WERI-Rb-1 (cell line): ENCODE data around the gene KRTAP5-5.
"Not testable (repeated sequence)": the region's sequence is repeated elsewhere in the genome, so short reads cannot be mapped to it uniquely, and the experiment has no call there.

ENCODE experiments used
- DNase-seq: peaks from one replicate; pipeline ENCODE4 v3.0.0-alpha.2; 2020
- H3K27ac ChIP-seq: fragments of 250-450 bp; sonication (Bioruptor Pico); 2 replicates; pipeline ENCODE4 v1.5.1; 2020; ENCODE audit warnings: mild to moderate bottlenecking, moderate library complexity
- H3K27me3 ChIP-seq: fragments of 250-450 bp; sonication (Bioruptor Pico); 2 replicates; pipeline ENCODE4 v1.5.1; 2021; ENCODE audit warnings: mild to moderate bottlenecking, low read depth, moderate library complexity; ENCODE audit not compliant: insufficient read depth, severe bottlenecking
- H3K36me3 ChIP-seq: fragments of 250-450 bp; sonication (Bioruptor Pico); 2 replicates; pipeline ENCODE4 v1.5.1; 2020; ENCODE audit warnings: mild to moderate bottlenecking, moderate library complexity
- H3K4me3 ChIP-seq: 2 replicates; pipeline ENCODE4 v1.5.1; 2011; ENCODE audit warnings: low read depth, mild to moderate bottlenecking, control low read depth, low read length
- H3K9me3 ChIP-seq: fragments of 250-450 bp; sonication (Bioruptor Pico); 2 replicates; pipeline ENCODE4 v1.5.1; 2021; ENCODE audit warnings: mild to moderate bottlenecking, moderate library complexity; ENCODE audit not compliant: severe bottlenecking
- TF ChIP-seq, protein P1 (sequence below): IDR thresholded peaks from 2 replicates; pipeline ENCODE4 v1.5.1; 2011; ENCODE audit warnings: low read depth, mild to moderate bottlenecking, control low read depth, inconsistent platforms, low read length

KRTAP5-5 gene

DNA sequence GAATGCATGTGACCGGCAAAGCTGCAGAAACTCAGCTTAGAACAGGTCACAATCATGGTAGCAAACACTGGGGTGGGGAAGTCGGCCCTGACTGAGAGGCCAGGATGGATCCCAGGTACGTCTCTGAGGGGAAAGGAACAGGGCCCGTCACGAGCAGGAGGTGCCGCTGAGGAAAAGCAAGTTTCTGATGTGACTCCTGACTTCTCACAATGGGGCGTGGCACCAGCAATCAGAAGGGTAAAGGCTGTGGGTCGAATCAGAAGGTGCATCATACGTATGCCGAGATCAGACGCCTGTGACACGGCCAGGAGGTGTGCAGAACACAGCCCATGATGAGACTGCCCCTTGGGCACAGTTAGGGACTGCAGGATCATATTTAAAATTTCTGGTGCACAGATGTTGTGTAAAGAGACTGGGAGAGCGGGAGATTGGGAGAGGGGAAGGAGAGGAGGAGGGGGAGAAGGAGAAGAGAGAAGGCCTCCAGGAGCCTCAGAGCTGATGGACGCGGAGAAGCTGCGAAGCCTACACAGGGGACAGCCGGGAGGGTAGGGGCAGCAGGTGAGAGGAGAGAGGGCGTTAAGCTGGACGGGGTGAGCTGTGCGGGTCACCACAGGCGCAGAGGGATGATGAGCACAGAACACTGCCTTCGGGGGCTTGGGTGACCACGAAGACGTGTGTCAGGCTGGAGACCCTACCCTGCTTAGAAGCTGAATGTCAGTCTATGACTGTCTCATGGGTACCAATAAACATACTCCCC lies 30.7 kb downstream of the KRTAP5-5 start:
- no peak overlapping the region for H3K4me3 ChIP-seq
- peaks cover 46% of the 10 kb centered on the region for H3K27me3 ChIP-seq
- TF ChIP-seq, protein P1, sequence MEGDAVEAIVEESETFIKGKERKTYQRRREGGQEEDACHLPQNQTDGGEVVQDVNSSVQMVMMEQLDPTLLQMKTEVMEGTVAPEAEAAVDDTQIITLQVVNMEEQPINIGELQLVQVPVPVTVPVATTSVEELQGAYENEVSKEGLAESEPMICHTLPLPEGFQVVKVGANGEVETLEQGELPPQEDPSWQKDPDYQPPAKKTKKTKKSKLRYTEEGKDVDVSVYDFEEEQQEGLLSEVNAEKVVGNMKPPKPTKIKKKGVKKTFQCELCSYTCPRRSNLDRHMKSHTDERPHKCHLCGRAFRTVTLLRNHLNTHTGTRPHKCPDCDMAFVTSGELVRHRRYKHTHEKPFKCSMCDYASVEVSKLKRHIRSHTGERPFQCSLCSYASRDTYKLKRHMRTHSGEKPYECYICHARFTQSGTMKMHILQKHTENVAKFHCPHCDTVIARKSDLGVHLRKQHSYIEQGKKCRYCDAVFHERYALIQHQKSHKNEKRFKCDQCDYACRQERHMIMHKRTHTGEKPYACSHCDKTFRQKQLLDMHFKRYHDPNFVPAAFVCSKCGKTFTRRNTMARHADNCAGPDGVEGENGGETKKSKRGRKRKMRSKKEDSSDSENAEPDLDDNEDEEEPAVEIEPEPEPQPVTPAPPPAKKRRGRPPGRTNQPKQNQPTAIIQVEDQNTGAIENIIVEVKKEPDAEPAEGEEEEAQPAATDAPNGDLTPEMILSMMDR = no peak
- no peak overlapping the region for H3K27ac ChIP-seq
- no peak for DNase-seq
- H3K9me3 ChIP-seq = no peaks in the 10 kb centered on the region
- H3K36me3 ChIP-seq = no peaks in the 10 kb centered on the region

DNA sequence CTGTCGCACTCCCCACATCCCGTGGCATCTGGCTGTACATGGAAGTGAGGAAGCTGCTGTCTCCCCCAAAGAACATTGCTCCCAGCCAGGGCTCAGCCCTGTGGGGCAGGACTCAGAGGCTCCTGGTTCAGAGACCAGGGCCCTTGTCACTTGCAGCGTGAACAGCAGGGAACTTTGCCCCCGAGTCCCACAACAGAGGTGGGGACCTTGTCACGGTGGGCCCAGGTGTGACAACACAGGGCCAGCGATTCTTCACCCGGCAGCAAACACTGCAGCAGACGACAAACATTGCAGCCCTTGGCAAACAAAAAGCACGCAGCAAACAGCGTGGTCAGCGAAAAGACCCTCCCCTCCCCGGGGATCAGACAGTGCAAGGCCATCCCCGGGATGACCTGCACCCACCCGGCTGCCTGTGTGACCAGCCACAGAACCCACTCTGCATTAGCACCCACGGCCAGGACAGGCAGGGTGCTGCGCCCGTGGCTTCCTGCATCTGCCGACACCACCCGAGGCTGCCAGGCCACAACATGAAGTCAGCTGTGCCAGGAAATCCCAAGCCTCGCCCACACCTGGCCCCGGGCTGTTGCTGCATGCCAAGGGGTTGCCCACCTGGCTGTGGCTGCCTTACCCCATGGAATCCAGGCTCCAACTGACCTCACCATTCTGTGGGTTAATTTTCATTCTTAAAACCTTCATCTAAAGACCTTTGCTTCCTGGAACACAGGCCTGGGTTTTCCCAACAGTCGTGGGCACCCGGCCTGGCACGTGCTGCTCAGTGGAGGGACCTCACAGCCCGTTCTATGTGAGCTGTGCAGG lies 32.1 kb downstream of the KRTAP5-5 start:
- not testable (repeated sequence) for DNase-seq, H3K9me3 ChIP-seq, H3K27ac ChIP-seq, H3K36me3 ChIP-seq, H3K4me3 ChIP-seq
- peaks cover 32% of the 10 kb centered on the region for H3K27me3 ChIP-seq

DNA sequence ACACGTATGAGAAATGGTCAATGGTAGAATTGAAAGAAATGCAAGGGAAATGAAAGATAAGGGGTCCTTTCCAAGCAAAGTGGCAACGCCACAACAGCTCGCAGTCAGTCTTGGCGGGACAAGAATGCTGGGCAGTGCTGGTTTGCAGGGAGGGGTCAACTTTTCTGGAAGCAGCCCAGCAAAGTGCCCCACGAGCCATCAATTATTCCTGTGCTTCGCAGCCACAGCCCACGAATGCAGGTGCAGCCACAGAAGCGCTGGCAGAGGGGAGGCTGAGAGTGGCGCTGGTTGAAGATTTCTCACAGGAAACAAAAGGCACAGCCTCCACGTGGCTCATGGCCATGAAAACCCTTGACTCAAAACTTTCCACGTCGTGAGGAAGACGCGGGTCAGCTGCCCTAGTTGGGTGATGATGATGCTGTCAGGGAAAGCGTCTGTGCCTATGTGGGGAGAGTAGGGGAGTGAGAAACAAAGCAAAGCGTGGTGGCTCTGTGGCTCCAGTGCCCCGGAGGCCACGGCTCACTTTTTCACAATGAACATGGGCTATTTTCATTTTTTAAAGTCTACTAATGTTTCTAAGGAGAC lies 33.2 kb downstream of the KRTAP5-5 start:
- not testable (repeated sequence) for H3K9me3 ChIP-seq, H3K27ac ChIP-seq, H3K4me3 ChIP-seq, DNase-seq, H3K36me3 ChIP-seq
- H3K27me3 ChIP-seq = peaks cover 30% of the 10 kb centered on the region

DNA sequence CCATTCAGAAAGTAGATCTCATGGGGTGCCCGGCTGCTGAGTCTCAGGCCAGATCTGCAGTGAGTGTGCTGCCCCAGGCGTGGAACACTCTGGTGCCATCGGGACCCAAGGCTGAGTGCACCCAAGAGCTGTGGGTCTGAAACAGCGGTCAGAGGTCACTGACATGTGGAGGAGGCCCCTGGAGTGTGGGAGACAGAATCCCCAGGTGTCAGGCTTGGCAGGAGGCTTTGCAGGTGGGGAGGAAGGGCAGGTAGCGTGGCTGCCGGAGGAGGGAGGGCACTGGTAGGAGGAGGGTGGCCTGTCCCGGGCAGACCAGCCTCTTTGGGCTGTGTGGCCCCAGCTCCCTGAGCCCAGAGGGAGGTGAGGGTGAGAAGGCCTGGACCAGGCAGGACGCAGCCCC lies 35.7 kb downstream of the KRTAP5-5 start:
- no peak for DNase-seq
- TF ChIP-seq, protein P1 = no peak
- Histone ChIP-seq H3K27me3 (peaks cover 30% of the 10 kb centered on the region), H3K36me3 (no peaks in the 10 kb centered on the region), H3K9me3 (no peaks in the 10 kb centered on the region), H3K4me3 (no peak overlapping the region), H3K27ac (no peak overlapping the region)

DNA sequence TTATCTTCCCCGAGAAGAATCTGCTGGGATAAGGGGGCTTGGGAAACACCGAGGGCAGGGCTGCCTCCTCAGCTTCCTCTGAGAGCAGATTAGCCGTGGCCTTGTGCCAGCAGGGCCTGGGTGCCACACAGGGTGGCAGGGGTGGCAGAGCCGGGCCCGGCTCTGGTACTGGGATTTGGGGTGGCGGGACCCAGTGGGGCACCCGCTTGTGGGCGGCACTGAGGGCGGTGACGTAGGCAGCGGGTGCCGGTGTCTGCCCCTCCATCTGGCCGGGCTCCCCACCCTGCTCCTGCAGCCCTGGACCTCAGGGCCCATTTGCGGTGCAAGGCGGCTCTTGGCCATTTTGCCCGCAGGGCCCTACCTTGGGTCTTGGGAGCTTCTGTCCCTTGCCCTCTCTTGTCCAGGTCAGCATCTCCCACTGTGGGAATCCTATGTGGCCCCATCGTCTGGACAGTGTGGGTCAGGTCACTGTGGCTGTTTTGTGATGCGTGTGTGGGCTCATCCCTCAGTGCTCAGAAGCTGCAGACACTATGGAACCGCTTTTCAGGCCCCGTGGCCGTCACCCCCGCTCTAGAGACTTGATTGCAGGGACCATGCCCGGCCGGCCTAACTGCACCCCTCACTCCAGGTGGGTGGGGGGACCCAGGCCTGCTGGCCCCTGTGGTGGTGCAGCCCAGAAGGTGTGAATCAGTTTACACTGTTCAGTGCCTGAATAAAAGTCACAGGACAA lies 37.7 kb downstream of the KRTAP5-5 start:
- H3K4me3 ChIP-seq = no peak overlapping the region
- no peak for DNase-seq
- peaks cover 31% of the 10 kb centered on the region for H3K27me3 ChIP-seq
- no peak overlapping the region for H3K27ac ChIP-seq
- TF ChIP-seq, protein P1 = no peak
- H3K9me3 ChIP-seq = no peaks in the 10 kb centered on the region
- H3K36me3 ChIP-seq = no peaks in the 10 kb centered on the region

DNA sequence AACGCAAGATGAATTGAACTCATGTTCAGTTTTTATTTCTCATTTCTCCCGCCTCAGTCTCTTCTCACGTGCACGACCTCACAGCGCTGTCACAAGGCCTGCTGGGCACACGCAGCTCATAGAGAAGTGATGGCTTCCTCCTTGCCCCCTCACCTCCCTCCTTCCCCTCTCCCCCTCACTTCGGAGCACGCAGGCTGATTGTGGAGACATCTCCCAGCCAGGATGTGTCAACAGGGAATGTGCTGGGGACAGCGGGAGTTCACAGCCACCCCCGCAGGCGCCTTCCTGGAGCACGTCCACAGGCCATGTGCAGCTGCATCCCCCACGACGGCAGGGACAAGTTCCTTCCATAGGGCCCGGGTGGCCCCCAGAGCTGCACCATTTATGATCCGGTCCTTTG lies 38.3 kb downstream of the KRTAP5-5 start:
- DNase-seq = no peak
- Histone ChIP-seq H3K27me3 (peaks cover 36% of the 10 kb centered on the region), H3K27ac (no peak overlapping the region)

More for the DNA sequence above, 38.3 kb downstream of the KRTAP5-5 start:
- H3K9me3 ChIP-seq = no peaks in the 10 kb centered on the region
- H3K36me3 ChIP-seq = no peaks in the 10 kb centered on the region
- TF ChIP-seq, protein P1 = no peak
- H3K4me3 ChIP-seq = no peak overlapping the region
